Panc1 (cell line): ENCODE results near the gene ARHGAP4. TPM values are rescaled to one million over a fixed set of nuclear protein-coding genes. Genes with fewer than 3 reads are reported as not detected.
A peak's percentile ranks its signal among the peaks of the same experiment; 100 is the strongest.

Experiments used
- ATAC-seq: fragments of 200-7000 bp; cut with Tn5 transposase; 2 replicates; pipeline ENCODE4 v1.9.1; 2020; ENCODE audit warnings: mild to moderate bottlenecking, moderate library complexity
- BruUV-seq: library from RNA; stranded (reverse); fragments of 400-500 nt; replicated peaks from 2 replicates; lab custom pipeline; 2021; lab: Mats Ljungman, UMichigan
- CTCF ChIA-PET: fragments of 300-600 bp; sonication (Branson Sonifier 250); formaldehyde crosslinking; loops from one replicate; lab custom pipeline; 2022; ENCODE audit warnings: antibody characterized with exemption; lab: Charles Lee
- POLR2A ChIA-PET: fragments of 300-600 bp; sonication (Branson Sonifier 250); formaldehyde crosslinking; loops from one replicate; lab custom pipeline; 2022; ENCODE audit warnings: antibody characterized with exemption; lab: Charles Lee
- DNase-seq: peaks from one replicate; pipeline ENCODE4 v3.0.0-alpha.2; 2010; ENCODE audit warnings: low read depth, low spot score
- H3K27ac ChIP-seq: 2 replicates; pipeline ENCODE4 v1.5.1; 2011; ENCODE audit warnings: mild to moderate bottlenecking, low read length, inconsistent platforms
- H3K27me3 ChIP-seq: fragments of 200-500 bp; sonication (Bioruptor generic); 2 replicates; pipeline ENCODE4 v1.6.0; 2014; ENCODE audit warnings: low read length, inconsistent platforms; ENCODE audit not compliant: control insufficient read depth, insufficient read depth
- H3K36me3 ChIP-seq: fragments of 200-500 bp; sonication (Bioruptor generic); 2 replicates; pipeline ENCODE4 v1.5.1; 2014; ENCODE audit warnings: inconsistent platforms, mild to moderate bottlenecking, low read length, moderate library complexity; ENCODE audit not compliant: control insufficient read depth, insufficient read depth
- H3K4me1 ChIP-seq: 2 replicates; pipeline ENCODE4 v1.5.1; 2011; ENCODE audit warnings: inconsistent platforms, mild to moderate bottlenecking, low read length, moderate library complexity; ENCODE audit not compliant: control insufficient read depth, insufficient read depth
- H3K4me3 ChIP-seq, 2 experiments: 2 replicates each; pipeline ENCODE4 v1.5.1; 2011 to 2012; ENCODE audit warnings: low read depth in 2 of 2, low read length in 2 of 2, mild to moderate bottlenecking in 2 of 2, inconsistent platforms in 1 of 2, moderate library complexity in 1 of 2
- H3K9me3 ChIP-seq: fragments of 200-500 bp; sonication (Bioruptor generic); 2 replicates; pipeline ENCODE4 v1.5.1; 2014; ENCODE audit warnings: low read depth, mild to moderate bottlenecking, inconsistent platforms, low read length, moderate library complexity; ENCODE audit not compliant: control insufficient read depth, insufficient read depth
- POLR2AphosphoS5 ChIP-seq: IDR thresholded peaks from 2 replicates; pipeline ENCODE4 v1.6.1; 2012; ENCODE audit warnings: mild to moderate bottlenecking, low read depth, low read length, moderate library complexity
- SIN3A ChIP-seq: IDR thresholded peaks from 2 replicates; pipeline ENCODE4 v1.6.1; 2012; ENCODE audit warnings: low read depth, mild to moderate bottlenecking, low read length, moderate library complexity, borderline replicate concordance; ENCODE audit not compliant: insufficient read depth
- TCF7L2 ChIP-seq: IDR thresholded peaks from 2 replicates; pipeline ENCODE4 v1.6.1; 2011; ENCODE audit warnings: mild to moderate bottlenecking, low read depth, low read length, inconsistent platforms
- in situ Hi-C: cut with HindIII; loops from 2 replicates; pipeline ENCODE4 v1.10.0; 2016; ENCODE audit warnings: low sequenced_read_pairs, low pct_unique_long_range_greater_than_20kb
- intact Hi-C: fragments of 100-400 bp; cut with micrococcal nuclease; formaldehyde crosslinking; loops from one replicate; pipeline ENCODE4 v1.10.0; 2022; ENCODE audit not compliant: unreplicated experiment
- total RNA-seq: library from RNA; stranded (reverse); gene quantifications from one replicate; pipeline ENCODE4 v1.2.1, GENCODE V29; 2021; ENCODE audit not compliant: unreplicated experiment
- TF ChIP-seq, protein P1 (sequence below), 2 experiments: IDR thresholded peaks; 2 replicates each; pipeline ENCODE4 v1.6.1; 2011 to 2012; ENCODE audit warnings: low read depth in 2 of 2, control low read depth in 1 of 2, low read length in 1 of 2, mild to moderate bottlenecking in 1 of 2, moderate library complexity in 1 of 2; ENCODE audit not compliant: insufficient read depth in 1 of 2
- TF ChIP-seq, protein P2 (sequence below): fragments of 450-650 bp; IDR thresholded peaks from 2 replicates; pipeline ENCODE4 v1.5.1; 2017; ENCODE audit warnings: mild to moderate bottlenecking

ARHGAP4 gene
- total RNA-seq, 1 experiment from 2014 or later: 225 TPM

DNA sequence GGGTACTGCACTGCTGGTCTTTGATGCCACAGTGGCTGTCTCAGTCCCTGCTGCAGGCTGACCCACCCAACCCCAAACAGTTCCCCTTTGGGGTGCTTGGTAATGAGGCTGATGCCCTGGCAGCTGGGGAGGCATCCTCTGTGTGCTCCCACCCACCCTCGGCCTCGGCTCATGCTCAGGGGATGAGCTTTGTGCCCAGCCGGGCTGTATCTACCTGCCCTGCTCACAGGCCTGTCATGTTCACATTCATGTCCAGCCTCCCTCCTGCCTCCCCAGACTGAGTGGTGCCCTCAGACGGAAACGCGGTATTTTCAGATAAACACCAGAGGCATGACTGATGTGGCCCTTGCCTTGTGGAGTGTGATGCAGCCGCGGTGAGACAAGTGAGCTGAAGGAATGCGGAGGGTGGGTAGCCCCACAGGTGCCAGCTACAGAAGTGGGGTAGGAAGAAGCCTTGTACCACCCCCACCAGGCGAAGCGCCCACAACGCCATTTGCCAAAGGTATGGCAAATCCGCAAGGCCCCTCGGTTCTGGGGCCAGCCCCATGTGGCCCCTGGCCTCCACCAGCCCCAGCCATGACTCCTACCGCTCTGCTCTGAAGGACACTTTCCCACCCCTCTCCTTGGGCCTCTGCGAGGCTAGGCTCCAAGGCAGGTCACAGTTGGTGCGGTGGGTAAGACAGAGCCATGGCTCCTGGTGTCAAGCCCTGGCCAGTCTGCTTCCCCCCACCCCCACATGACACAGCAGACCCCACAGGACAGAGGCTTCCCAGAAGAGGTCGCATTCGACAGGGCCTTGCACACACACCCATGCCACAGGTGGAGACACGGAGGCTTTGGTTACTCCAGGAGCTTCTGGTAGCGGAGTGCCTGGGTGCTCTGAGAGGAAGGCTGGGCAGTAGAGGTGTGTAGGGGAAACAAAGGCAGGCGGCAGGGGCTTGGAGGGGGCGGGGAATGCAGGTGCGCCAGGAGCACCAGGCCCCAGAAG lies 20.2 kb upstream of the ARHGAP4 start:
- no peaks in the 10 kb centered on the region; the same call in 1 of the 2 replicates for H3K36me3 ChIP-seq
- H3K27ac ChIP-seq: no peak overlapping the region
- H3K4me3 ChIP-seq: no peak overlapping the region
- ChIA-PET POLR2A (interaction anchor here (0.7 kb wide), 1 partner anchor 174 kb away, joined by 11 read pairs; no protein-coding TSS in a partner anchor), CTCF (interaction anchor here (0.5 to 4.8 kb wide), 5 partner anchors 18 to 180 kb away, joined by 4 to 45 read pairs (median 8); partner anchors contain the start of gene ARHGAP4)
- intact Hi-C loops (loop anchor here (2.0 kb wide), 1 partner anchor 21 kb away; no protein-coding TSS in a partner anchor), in situ Hi-C loops (no loop called here)
- peaks cover 26% of the 10 kb centered on the region for H3K4me1 ChIP-seq
- H3K9me3 ChIP-seq: no peaks in the 10 kb centered on the region
- BruUV-seq: no TSS peak
- DNase-seq (no peak), ATAC-seq (no peak)
- TF ChIP-seq POLR2AphosphoS5: peak; percentile 14; the same call in 1 of the 2 replicates
- TF ChIP-seq TCF7L2: no peak
- TF ChIP-seq SIN3A: no peak
- H3K27me3 ChIP-seq: no peaks in the 10 kb centered on the region

DNA sequence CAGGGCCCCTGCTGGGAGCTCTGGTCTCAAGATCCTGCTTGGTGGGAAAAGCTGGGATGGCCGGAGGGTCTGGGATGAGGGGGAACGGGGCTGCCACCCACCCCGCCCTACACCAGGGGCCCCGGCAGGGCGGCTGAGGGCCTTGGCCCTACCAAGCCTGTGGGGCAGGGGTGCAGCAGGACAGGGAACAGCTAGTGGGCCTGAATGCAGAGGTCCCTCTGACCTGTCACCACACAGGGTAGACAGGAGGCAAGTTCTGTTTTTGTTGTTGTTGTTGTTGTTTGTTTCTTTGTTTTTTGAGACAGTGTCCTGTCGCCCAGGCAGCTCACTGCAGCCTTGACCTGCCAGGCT lies 18.7 kb upstream of the ARHGAP4 start:
- DNase-seq: no peak
- Histone ChIP-seq H3K9me3 (no peaks in the 10 kb centered on the region), H3K27me3 (no peaks in the 10 kb centered on the region), H3K27ac (no peak overlapping the region), H3K4me1 (peaks cover 26% of the 10 kb centered on the region), H3K4me3 (no peak overlapping the region), H3K36me3 (no peaks in the 10 kb centered on the region)
- in situ Hi-C loops: no loop called here
- CTCF ChIA-PET: interaction anchor here (0.6 to 4.8 kb wide), 4 partner anchors 20 to 922 kb away, joined by 3 to 45 read pairs (median 8); partner anchors contain the start of genes ARHGAP4 and IRAK1
- TF ChIP-seq POLR2AphosphoS5 (no peak), TCF7L2 (no peak)
- TF ChIP-seq, protein P1, sequence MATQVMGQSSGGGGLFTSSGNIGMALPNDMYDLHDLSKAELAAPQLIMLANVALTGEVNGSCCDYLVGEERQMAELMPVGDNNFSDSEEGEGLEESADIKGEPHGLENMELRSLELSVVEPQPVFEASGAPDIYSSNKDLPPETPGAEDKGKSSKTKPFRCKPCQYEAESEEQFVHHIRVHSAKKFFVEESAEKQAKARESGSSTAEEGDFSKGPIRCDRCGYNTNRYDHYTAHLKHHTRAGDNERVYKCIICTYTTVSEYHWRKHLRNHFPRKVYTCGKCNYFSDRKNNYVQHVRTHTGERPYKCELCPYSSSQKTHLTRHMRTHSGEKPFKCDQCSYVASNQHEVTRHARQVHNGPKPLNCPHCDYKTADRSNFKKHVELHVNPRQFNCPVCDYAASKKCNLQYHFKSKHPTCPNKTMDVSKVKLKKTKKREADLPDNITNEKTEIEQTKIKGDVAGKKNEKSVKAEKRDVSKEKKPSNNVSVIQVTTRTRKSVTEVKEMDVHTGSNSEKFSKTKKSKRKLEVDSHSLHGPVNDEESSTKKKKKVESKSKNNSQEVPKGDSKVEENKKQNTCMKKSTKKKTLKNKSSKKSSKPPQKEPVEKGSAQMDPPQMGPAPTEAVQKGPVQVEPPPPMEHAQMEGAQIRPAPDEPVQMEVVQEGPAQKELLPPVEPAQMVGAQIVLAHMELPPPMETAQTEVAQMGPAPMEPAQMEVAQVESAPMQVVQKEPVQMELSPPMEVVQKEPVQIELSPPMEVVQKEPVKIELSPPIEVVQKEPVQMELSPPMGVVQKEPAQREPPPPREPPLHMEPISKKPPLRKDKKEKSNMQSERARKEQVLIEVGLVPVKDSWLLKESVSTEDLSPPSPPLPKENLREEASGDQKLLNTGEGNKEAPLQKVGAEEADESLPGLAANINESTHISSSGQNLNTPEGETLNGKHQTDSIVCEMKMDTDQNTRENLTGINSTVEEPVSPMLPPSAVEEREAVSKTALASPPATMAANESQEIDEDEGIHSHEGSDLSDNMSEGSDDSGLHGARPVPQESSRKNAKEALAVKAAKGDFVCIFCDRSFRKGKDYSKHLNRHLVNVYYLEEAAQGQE (IDR thresholded peaks at IDR 0.05; ENCODE audit: insufficient read depth in 1 of 2, low read depth in 2 of 2, low read length in 1 of 2): no peak
- POLR2A ChIA-PET: interaction anchor here (1.1 kb wide), 1 partner anchor 22 kb away, joined by 9 read pairs; no protein-coding TSS in a partner anchor
- intact Hi-C loops: no loop called here
- no peak for ATAC-seq
- BruUV-seq: no TSS peak

DNA sequence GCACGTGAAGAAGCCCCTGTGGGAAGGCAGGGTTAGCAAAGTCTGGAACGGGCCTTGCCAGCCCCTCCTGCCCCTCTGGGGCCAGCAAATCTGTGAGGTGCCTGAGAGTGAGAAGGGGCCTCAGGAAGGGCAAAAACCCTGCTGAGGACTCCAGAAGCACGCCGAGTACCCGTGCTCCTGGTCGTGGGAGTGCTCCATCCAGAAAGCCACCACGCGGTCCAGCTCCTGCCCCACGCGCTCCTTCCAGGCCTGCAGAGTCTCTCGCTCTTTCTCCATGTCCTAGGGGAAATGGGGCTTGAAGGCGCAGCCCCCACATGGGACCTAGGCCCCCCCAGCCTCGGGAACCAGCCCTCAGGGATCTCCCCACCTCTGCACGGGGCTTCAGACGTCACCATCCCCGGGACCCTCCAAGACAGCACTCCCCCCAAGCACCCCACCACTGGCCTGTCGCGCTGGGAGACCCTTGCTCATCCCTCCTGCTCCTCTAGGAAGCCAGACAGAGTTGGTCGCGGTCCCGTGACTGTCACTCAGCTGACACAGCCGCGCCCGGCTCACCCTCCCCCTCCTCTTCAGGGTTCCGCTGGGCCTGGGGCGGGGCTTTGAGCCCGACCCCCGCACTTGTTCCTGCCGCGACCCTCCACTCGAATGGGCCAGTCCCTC lies 18.2 kb upstream of the ARHGAP4 start, which contains the start of gene RENBP:
RENBP (minus strand) TSS at position 504 of the 660 bp plus-strand sequence; CDS start at position 471, 33 bp downstream.
- Histone ChIP-seq H3K27ac (no peak within 1 kb of the TSS), H3K4me1 (peaks cover 24% of the 10 kb centered on the region), H3K36me3 (no peaks in the 10 kb centered on the region), H3K9me3 (no peaks in the 10 kb centered on the region), H3K27me3 (no peaks in the 10 kb centered on the region), H3K4me3 (no peak within 1 kb of the TSS)
- BruUV-seq: no TSS peak
- no peak for DNase-seq
- TF ChIP-seq POLR2AphosphoS5: no peak
- TF ChIP-seq, protein P2, sequence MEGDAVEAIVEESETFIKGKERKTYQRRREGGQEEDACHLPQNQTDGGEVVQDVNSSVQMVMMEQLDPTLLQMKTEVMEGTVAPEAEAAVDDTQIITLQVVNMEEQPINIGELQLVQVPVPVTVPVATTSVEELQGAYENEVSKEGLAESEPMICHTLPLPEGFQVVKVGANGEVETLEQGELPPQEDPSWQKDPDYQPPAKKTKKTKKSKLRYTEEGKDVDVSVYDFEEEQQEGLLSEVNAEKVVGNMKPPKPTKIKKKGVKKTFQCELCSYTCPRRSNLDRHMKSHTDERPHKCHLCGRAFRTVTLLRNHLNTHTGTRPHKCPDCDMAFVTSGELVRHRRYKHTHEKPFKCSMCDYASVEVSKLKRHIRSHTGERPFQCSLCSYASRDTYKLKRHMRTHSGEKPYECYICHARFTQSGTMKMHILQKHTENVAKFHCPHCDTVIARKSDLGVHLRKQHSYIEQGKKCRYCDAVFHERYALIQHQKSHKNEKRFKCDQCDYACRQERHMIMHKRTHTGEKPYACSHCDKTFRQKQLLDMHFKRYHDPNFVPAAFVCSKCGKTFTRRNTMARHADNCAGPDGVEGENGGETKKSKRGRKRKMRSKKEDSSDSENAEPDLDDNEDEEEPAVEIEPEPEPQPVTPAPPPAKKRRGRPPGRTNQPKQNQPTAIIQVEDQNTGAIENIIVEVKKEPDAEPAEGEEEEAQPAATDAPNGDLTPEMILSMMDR: no peak
- TF ChIP-seq TCF7L2: no peak
- intact Hi-C loops: no loop called here
- POLR2A ChIA-PET: interaction anchor here (1.1 kb wide), 1 partner anchor 21 kb away, joined by 9 read pairs; no protein-coding TSS in a partner anchor
- no peak for ATAC-seq
- in situ Hi-C loops: no loop called here
- CTCF ChIA-PET: interaction anchor here (0.7 to 4.8 kb wide), 2 partner anchors 19 to 922 kb away, joined by 3 to 45 read pairs; partner anchors contain the start of gene ARHGAP4
